Hepatocyte (in vitro differentiated cells): ENCODE data around the gene TMEM121.

Experiments used
- CTCF ChIP-seq: fragments of 200-600 bp; sonication (generic); IDR thresholded peaks from 2 replicates; pipeline ENCODE4 v1.5.1; 2016; ENCODE audit warnings: antibody characterized with exemption, mild to moderate bottlenecking; ENCODE audit not compliant: poor library complexity
- EZH2 ChIP-seq: fragments of 200-600 bp; sonication (generic); IDR thresholded peaks from 2 replicates; pipeline ENCODE4 v1.6.1; 2016; ENCODE audit warnings: antibody characterized with exemption, mild to moderate bottlenecking, borderline replicate concordance

- no peak for TF ChIP-seq CTCF
- no peak for TF ChIP-seq EZH2
Measured at GRCh38 chr14:105527381-105527825, 1.0 kb downstream of the TMEM121 start.
